CD4-positive, alpha-beta memory T cell (primary cell): ENCODE measurements around the gene ASRGL1. TPM values are rescaled to one million over a fixed set of nuclear protein-coding genes. Genes with fewer than 3 reads are reported as not detected.

Source experiments
- CTCF ChIA-PET: fragments of 350-600 bp; sonication (Branson Sonifier 250); formaldehyde crosslinking; loops from one replicate; lab custom pipeline; 2021; ENCODE audit warnings: inconsistent platforms; ENCODE audit not compliant: partially characterized antibody; lab: Charles Lee
- POLR2A ChIA-PET: fragments of 350-600 bp; sonication (Branson Sonifier 250); formaldehyde crosslinking; loops from one replicate; lab custom pipeline; 2021; ENCODE audit not compliant: partially characterized antibody; lab: Charles Lee
- DNase-seq, 5 donors: peaks; one replicate each; pipeline versions ENCODE4 v3.0.0 to v3.0.0-alpha.2; 2020 to 2022; ENCODE audit warnings: mixed read lengths in 1 of 5
- H3K27ac ChIP-seq: one replicate; pipeline ENCODE4 v1.7.0; 2013; ENCODE audit warnings: low read depth, low read length
- H3K27me3 ChIP-seq: 2 replicates; pipeline ENCODE4 v1.7.0; 2013; ENCODE audit warnings: mild to moderate bottlenecking, low read length, moderate library complexity; ENCODE audit not compliant: insufficient read depth
- H3K36me3 ChIP-seq: 2 replicates; pipeline ENCODE4 v1.7.0; 2013; ENCODE audit warnings: mild to moderate bottlenecking, low read length, moderate library complexity; ENCODE audit not compliant: insufficient read depth
- H3K4me1 ChIP-seq: 2 replicates; pipeline ENCODE4 v1.7.0; 2013; ENCODE audit warnings: mild to moderate bottlenecking, low read length, moderate library complexity; ENCODE audit not compliant: insufficient read depth
- H3K4me3 ChIP-seq, 2 donors: one replicate each; pipeline ENCODE4 v1.7.0; 2013; ENCODE audit warnings: low read length in 2 of 2, mild to moderate bottlenecking in 1 of 2
- H3K9me3 ChIP-seq, 2 donors: one replicate each; pipeline ENCODE4 v1.7.0; 2013; ENCODE audit warnings: low read length in 2 of 2, control low read depth in 1 of 2; ENCODE audit not compliant: control insufficient read depth in 1 of 2
- H3K27ac Mint-ChIP-seq, 7 donors: one replicate each; pipeline ENCODE4 v1.8.0; 2020 to 2021; ENCODE audit warnings: mixed read lengths in 7 of 7, mild to moderate bottlenecking in 6 of 7, inconsistent platforms in 3 of 7, moderate library complexity in 3 of 7
- H3K27me3 Mint-ChIP-seq, 2 donors: one replicate each; pipeline ENCODE4 v1.8.0; 2020 to 2021; ENCODE audit warnings: mixed read lengths in 2 of 2
- H3K36me3 Mint-ChIP-seq, 2 donors: one replicate each; pipeline ENCODE4 v1.8.0; 2020 to 2021; ENCODE audit warnings: mixed read lengths in 2 of 2, inconsistent platforms in 1 of 2, mild to moderate bottlenecking in 1 of 2
- H3K4me1 Mint-ChIP-seq, 4 donors: one replicate each; pipeline ENCODE4 v1.8.0; 2020 to 2021; ENCODE audit warnings: mixed read lengths in 4 of 4, mild to moderate bottlenecking in 1 of 4
- H3K4me3 Mint-ChIP-seq, 8 donors: one replicate each; pipeline ENCODE4 v1.8.0; 2020 to 2021; ENCODE audit warnings: mixed read lengths in 8 of 8, mild to moderate bottlenecking in 7 of 8, moderate library complexity in 6 of 8, inconsistent platforms in 3 of 8
- H3K9me3 Mint-ChIP-seq, 8 donors: one replicate each; pipeline ENCODE4 v1.8.0; 2020 to 2021; ENCODE audit warnings: mixed read lengths in 8 of 8, mild to moderate bottlenecking in 5 of 8, inconsistent platforms in 3 of 8, moderate library complexity in 1 of 8
- intact Hi-C: fragments of 100-400 bp; cut with micrococcal nuclease; formaldehyde crosslinking; loops from one replicate; pipeline ENCODE4 v1.15.1; 2023
- polyA plus RNA-seq, 2 donors: library from polyadenylated mRNA; unstranded; fragments of 300-500 nt; fragmentation: Illumina TruSeq; gene quantifications; one replicate each; pipeline ENCODE4 v1.2.3, GENCODE V29; 2021
- total RNA-seq, 2 experiments: library from RNA; stranded (reverse); gene quantifications; one replicate each; pipeline ENCODE4 v1.2.3, GENCODE V29; 2021

Gene ASRGL1
- total and polyA plus RNA-seq, 4 experiments from 2014 or later = 1.2 to 2.1 (median 1.6) TPM

GRCh38 chr11:62392506-62392905 is 55.3 kb downstream of the ASRGL1 start:
- intact Hi-C loops = loop anchor here (10.0 kb wide), 1 partner anchor 492 kb away; the partner anchor contains the start of gene SLC3A2
- no peaks in the 10 kb centered on the region for H3K36me3 Mint-ChIP-seq
- Histone ChIP-seq H3K27ac (no peak overlapping the region), H3K36me3 (no peaks in the 10 kb centered on the region), H3K9me3 (no peaks in the 10 kb centered on the region), H3K4me3 (no peak overlapping the region), H3K27me3 (no peaks in the 10 kb centered on the region), H3K4me1 (peaks cover 14% of the 10 kb centered on the region)
- no peak for DNase-seq
- no peaks in the 10 kb centered on the region for H3K9me3 Mint-ChIP-seq
- peaks cover 5 to 12% (median 7%) of the 10 kb centered on the region in 4 donors for H3K4me1 Mint-ChIP-seq
- no peak overlapping the region for H3K4me3 Mint-ChIP-seq
- H3K27me3 Mint-ChIP-seq = no peaks in the 10 kb centered on the region
- ChIA-PET CTCF (interaction anchor here (0.6 to 7.8 kb wide), 13 partner anchors 8 to 1942 kb away, joined by 3 to 91 read pairs (median 4); partner anchors contain the start of gene CSKMT), POLR2A (interaction anchor here (1.0 to 1.4 kb wide), 3 partner anchors 153 to 279 kb away, joined by 3 to 4 read pairs (median 3); partner anchors contain the start of genes INTS5, LBHD1 and UQCC3)
- peak overlapping the region in 3 of 7 donors; percentile 37 to 57 (median 48) for H3K27ac Mint-ChIP-seq

DNA sequence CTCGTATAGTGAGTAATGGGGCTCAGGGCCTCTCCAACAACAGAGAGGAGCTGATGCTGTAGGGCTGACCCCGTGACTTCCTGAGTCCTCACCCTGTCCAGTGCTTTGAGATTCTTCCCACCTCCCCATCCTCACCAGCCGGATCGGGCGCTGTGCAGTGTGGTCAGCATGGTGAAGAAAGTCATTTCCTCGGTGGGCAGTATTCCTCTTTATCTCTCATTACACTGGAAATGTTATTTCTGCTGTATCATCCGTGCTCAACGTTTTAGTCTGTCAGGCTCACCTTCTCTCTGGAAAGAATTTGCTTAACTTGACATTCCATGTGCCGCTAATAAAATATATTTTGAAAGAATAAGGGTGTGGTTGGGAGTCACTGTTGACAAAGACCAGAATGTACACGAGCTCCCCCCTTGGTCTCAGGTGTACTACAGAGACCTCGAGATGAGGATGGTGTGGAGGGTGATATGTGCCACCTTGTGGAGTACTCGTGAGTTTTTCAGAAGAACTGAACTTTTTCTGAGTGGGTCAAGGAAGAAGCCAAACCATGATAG is 55.9 kb downstream of the ASRGL1 start:
- H3K4me1 Mint-ChIP-seq = peaks cover 3 to 8% (median 6%) of the 10 kb centered on the region in 4 donors
- no peaks in the 10 kb centered on the region for H3K27me3 Mint-ChIP-seq
- peak overlapping the region in 3 of 7 donors; percentile 14 to 55 (median 48) for H3K27ac Mint-ChIP-seq
- H3K4me1 ChIP-seq = peaks cover 14% of the 10 kb centered on the region
- peak in 2 of 5 donors; percentile 28 to 29 for DNase-seq
- CTCF ChIA-PET = interaction anchor here (1.1 to 7.8 kb wide), 13 partner anchors 9 to 273 kb away, joined by 3 to 91 read pairs (median 18); partner anchors contain the start of genes CSKMT and TUT1
- H3K9me3 Mint-ChIP-seq = no peaks in the 10 kb centered on the region
- no peak overlapping the region for H3K27ac ChIP-seq
- POLR2A ChIA-PET = interaction anchor here (1.0 to 2.1 kb wide), 7 partner anchors 21 to 279 kb away, joined by 3 to 9 read pairs (median 3); partner anchors contain the start of genes INTS5, LBHD1, TUT1 and UQCC3
- intact Hi-C loops = loop anchor here (1.0 to 10.0 kb wide), 2 partner anchors 13 to 492 kb away; partner anchors contain the start of gene SLC3A2
- no peaks in the 10 kb centered on the region for H3K9me3 ChIP-seq
- H3K4me3 ChIP-seq = no peak overlapping the region
- H3K4me3 Mint-ChIP-seq = no peak overlapping the region
- no peaks in the 10 kb centered on the region for H3K36me3 Mint-ChIP-seq
- no peaks in the 10 kb centered on the region for H3K27me3 ChIP-seq
- no peaks in the 10 kb centered on the region for H3K36me3 ChIP-seq

DNA sequence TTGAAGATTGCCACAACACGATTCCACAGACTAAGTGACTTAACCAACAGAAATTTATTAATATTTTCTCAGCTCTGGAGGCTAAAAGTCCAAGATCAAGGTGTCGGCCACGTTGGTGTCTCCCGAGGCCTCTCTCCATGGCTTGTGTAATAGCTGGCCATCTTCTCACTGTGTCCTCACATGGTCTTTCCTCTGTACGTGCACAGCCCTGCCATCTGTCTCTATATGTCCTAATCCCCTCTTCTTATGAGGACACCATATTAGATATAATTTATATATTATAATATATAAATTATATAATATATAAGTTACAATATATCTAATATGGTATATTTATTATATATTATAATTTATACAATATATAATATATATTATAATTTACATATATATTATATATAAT is 56.5 kb downstream of the ASRGL1 start:
- POLR2A ChIA-PET = interaction anchor here (1.0 to 2.1 kb wide), 6 partner anchors 22 to 278 kb away, joined by 3 to 9 read pairs (median 4); partner anchors contain the start of genes LBHD1, TUT1 and UQCC3

GRCh38 chr11:62394825-62395538 is 57.7 kb downstream of the ASRGL1 start:
- H3K4me3 Mint-ChIP-seq = no peak overlapping the region
- no peaks in the 10 kb centered on the region for H3K36me3 ChIP-seq
- peaks cover 24% of the 10 kb centered on the region for H3K4me1 ChIP-seq
- DNase-seq = peak; percentile 56 to 63 (median 59)
- H3K36me3 Mint-ChIP-seq = no peaks in the 10 kb centered on the region
- ChIA-PET CTCF (interaction anchor here (0.6 to 7.8 kb wide), 33 partner anchors 8 to 307 kb away, joined by 3 to 91 read pairs (median 4); partner anchors contain the start of genes ASRGL1, EEF1G and TUT1), POLR2A (interaction anchor here (1.2 to 2.1 kb wide), 6 partner anchors 29 to 446 kb away, joined by 3 to 9 read pairs (median 4); partner anchors contain the start of genes C11orf98, CSKMT and TUT1)
- H3K4me1 Mint-ChIP-seq = peaks cover 8 to 12% (median 10%) of the 10 kb centered on the region in 4 donors
- intact Hi-C loops = loop anchor here (1.0 to 10.0 kb wide), 4 partner anchors 147 to 490 kb away; partner anchors contain the start of gene SLC3A2
- H3K27me3 Mint-ChIP-seq = no peaks in the 10 kb centered on the region
- peak overlapping the region in 4 of 7 donors; percentile 58 to 68 (median 60) for H3K27ac Mint-ChIP-seq
- no peaks in the 10 kb centered on the region for H3K9me3 Mint-ChIP-seq
- H3K4me3 ChIP-seq = no peak overlapping the region
- no peak overlapping the region for H3K27ac ChIP-seq
- no peaks in the 10 kb centered on the region for H3K27me3 ChIP-seq
- no peaks in the 10 kb centered on the region for H3K9me3 ChIP-seq

More for the DNA sequence above, 56.5 kb downstream of the ASRGL1 start:
- no peaks in the 10 kb centered on the region for H3K36me3 ChIP-seq
- no peak overlapping the region for H3K4me3 ChIP-seq
- intact Hi-C loops = loop anchor here (1.0 to 10.0 kb wide), 4 partner anchors 13 to 491 kb away; partner anchors contain the start of gene SLC3A2
- CTCF ChIA-PET = interaction anchor here (1.0 to 7.8 kb wide), 16 partner anchors 9 to 308 kb away, joined by 3 to 91 read pairs (median 16); partner anchors contain the start of gene TUT1
- peaks cover 3 to 10% (median 6%) of the 10 kb centered on the region in 4 donors for H3K4me1 Mint-ChIP-seq
- no peaks in the 10 kb centered on the region for H3K9me3 Mint-ChIP-seq
- no peaks in the 10 kb centered on the region for H3K9me3 ChIP-seq
- peak overlapping the region in 1 of 7 donors; percentile 57 for H3K27ac Mint-ChIP-seq
- H3K36me3 Mint-ChIP-seq = no peaks in the 10 kb centered on the region
- no peaks in the 10 kb centered on the region for H3K27me3 ChIP-seq
- H3K27ac ChIP-seq = no peak overlapping the region
- H3K4me3 Mint-ChIP-seq = no peak overlapping the region
- no peaks in the 10 kb centered on the region for H3K27me3 Mint-ChIP-seq
- no peak for DNase-seq
- H3K4me1 ChIP-seq = peaks cover 14% of the 10 kb centered on the region

- Mint-ChIP-seq H3K27me3 (no peaks in the 10 kb centered on the region), H3K9me3 (no peaks in the 10 kb centered on the region), H3K27ac (no peak overlapping the region), H3K4me1 (peaks cover 9 to 12% (median 11%) of the 10 kb centered on the region in 4 donors), H3K36me3 (no peaks in the 10 kb centered on the region), H3K4me3 (no peak overlapping the region)
- intact Hi-C loops = loop anchor here (1.0 to 10.0 kb wide), 2 partner anchors 298 to 489 kb away; partner anchors contain the start of gene SLC3A2
- POLR2A ChIA-PET = interaction anchor here (1.2 to 1.5 kb wide), 4 partner anchors 29 to 269 kb away, joined by 3 to 5 read pairs (median 3); partner anchors contain the start of genes C11orf98, CSKMT and TUT1
- peaks cover 34% of the 10 kb centered on the region for H3K4me1 ChIP-seq
- H3K4me3 ChIP-seq = no peak overlapping the region
- H3K27ac ChIP-seq = no peak overlapping the region
- no peaks in the 10 kb centered on the region for H3K9me3 ChIP-seq
- no peaks in the 10 kb centered on the region for H3K27me3 ChIP-seq
- no peak for DNase-seq
- CTCF ChIA-PET = interaction anchor here (0.6 to 7.8 kb wide), 22 partner anchors 6 to 298 kb away, joined by 3 to 91 read pairs (median 6); partner anchors contain the start of genes EEF1G and TUT1
- no peaks in the 10 kb centered on the region for H3K36me3 ChIP-seq
Measured at GRCh38 chr11:62395885-62396551, 58.8 kb downstream of the ASRGL1 start.
